GM12873 (cell line): ENCODE data around the gene EP400.

Experiments used
- CTCF ChIP-seq: IDR thresholded peaks from 2 replicates; pipeline ENCODE4 v1.5.1; 2012; ENCODE audit warnings: low read depth, mild to moderate bottlenecking, moderate library complexity, low read length, control low read depth; ENCODE audit not compliant: insufficient read depth; ENCODE audit errors: missing control alignments

Gene EP400

GRCh38 chr12:131975228-131975627, 25.5 kb downstream of the EP400 start:
- TF ChIP-seq CTCF, result no peak

GRCh38 chr12:131979606-131980005, 29.9 kb downstream of the EP400 start:
- no peak for TF ChIP-seq CTCF

- TF ChIP-seq CTCF, result no peak
These were observed 30.5 kb downstream of the EP400 start for GRCh38 chr12:131980263-131980662.

GRCh38 chr12:131981388-131981787, 31.6 kb downstream of the EP400 start:
- no peak for TF ChIP-seq CTCF

- TF ChIP-seq CTCF, result no peak
These were observed 32.3 kb downstream of the EP400 start for GRCh38 chr12:131982041-131982440.

GRCh38 chr12:131983026-131983425, 33.3 kb downstream of the EP400 start:
- no peak for TF ChIP-seq CTCF

GRCh38 chr12:131983554-131983953, 33.8 kb downstream of the EP400 start:
- TF ChIP-seq CTCF, result no peak
